ENCODE data around the gene STARD13. TPM values are rescaled to one million over a fixed set of nuclear protein-coding genes. Genes with fewer than 3 reads are reported as not detected.

The STARD13 gene
- total RNA-seq, 1 experiment from 2014 or later: 26.6 TPM

- Histone ChIP-seq H3K4me3 (ENCODE audit: low read length) (no peak overlapping the region), H3K4me2 (ENCODE audit: low read length) (no peak overlapping the region), H3K9me2 (replicated peaks; ENCODE audit: low read length) (no peaks in the 10 kb centered on the region), H3K36me3 (ENCODE audit: low read depth, low read length) (no peaks in the 10 kb centered on the region), H3K27me3 (ENCODE audit: low read length) (no peaks in the 10 kb centered on the region), H3K4me1 (ENCODE audit: insufficient read depth, low read length) (peaks cover 12% of the 10 kb centered on the region), H3K9me3 (ENCODE audit: low read length) (no peaks in the 10 kb centered on the region), H4K20me1 (ENCODE audit: low read length) (no peaks in the 10 kb centered on the region), H2AFZ (ENCODE audit: low read length) (no peak overlapping the region), H3K79me2 (ENCODE audit: low read length) (no peaks in the 10 kb centered on the region), H3K27ac (ENCODE audit: low read length) (no peak overlapping the region), H3K9ac (ENCODE audit: low read length) (no peak overlapping the region), H3F3A (ENCODE audit: low read length, unreplicated experiment) (no peaks in the 10 kb centered on the region)
- CTCF ChIA-PET: no interaction called here
- ATAC-seq (no peak), DNase-seq (peak; percentile 26)
- POLR2A ChIA-PET (ENCODE audit: unreplicated experiment): no interaction called here
- TF ChIP-seq CTCF (conservative IDR thresholded peaks at IDR 0.05; ENCODE audit: low read depth, low read length) (peak; percentile 50), EZH2 (IDR thresholded peaks at IDR 0.05; ENCODE audit: low read length, unreplicated experiment) (no peak)
- intact Hi-C loops (cut with micrococcal nuclease): no loop called here
- no TSS peak for BruUV-seq (replicated peaks)
Measured at GRCh38 chr13:33069365-33069764, 216.2 kb downstream of the STARD13 start.

- ATAC-seq (no peak), DNase-seq (no peak)
- no TSS peak for BruUV-seq (replicated peaks)
- no peaks in the 10 kb centered on the region for H3K27me3 ChIP-seq (ENCODE audit: low read length)
- no peak overlapping the region for H3K9ac ChIP-seq (ENCODE audit: low read length)
- no peaks in the 10 kb centered on the region for H3K36me3 ChIP-seq (ENCODE audit: low read depth, low read length)
- no peak overlapping the region for H3K4me2 ChIP-seq (ENCODE audit: low read length)
- no peak overlapping the region for H3K27ac ChIP-seq (ENCODE audit: low read length)
- H3K4me3 ChIP-seq (ENCODE audit: low read length): no peak overlapping the region
- POLR2A ChIA-PET (ENCODE audit: unreplicated experiment): no interaction called here
- H3K79me2 ChIP-seq (ENCODE audit: low read length): no peaks in the 10 kb centered on the region
- H3F3A ChIP-seq (ENCODE audit: low read length, unreplicated experiment): no peaks in the 10 kb centered on the region
- intact Hi-C loops (cut with micrococcal nuclease): no loop called here
- H3K9me3 ChIP-seq (ENCODE audit: low read length): no peaks in the 10 kb centered on the region
- CTCF ChIA-PET: no interaction called here
- H3K4me1 ChIP-seq (ENCODE audit: insufficient read depth, low read length): peaks cover 12% of the 10 kb centered on the region
- no peak for TF ChIP-seq EZH2phosphoT487 (IDR thresholded peaks at IDR 0.05; ENCODE audit: borderline replicate concordance, low read length)
- TF ChIP-seq EZH2 (IDR thresholded peaks at IDR 0.05; ENCODE audit: low read length, unreplicated experiment): no peak
- no peak for TF ChIP-seq CTCF (conservative IDR thresholded peaks at IDR 0.05; ENCODE audit: low read depth, low read length)
- H4K20me1 ChIP-seq (ENCODE audit: low read length): no peaks in the 10 kb centered on the region
- H2AFZ ChIP-seq (ENCODE audit: low read length): no peak overlapping the region
- no peaks in the 10 kb centered on the region for H3K9me2 ChIP-seq (replicated peaks; ENCODE audit: low read length)
Measured at GRCh38 chr13:33066329-33066728, 219.2 kb downstream of the STARD13 start.

- DNase-seq: no peak
- no peak overlapping the region for H3K4me2 ChIP-seq (ENCODE audit: low read length)
- BruUV-seq (replicated peaks): no TSS peak
- ChIA-PET POLR2A (ENCODE audit: unreplicated experiment) (no interaction called here), CTCF (no interaction called here)
- H3K27me3 ChIP-seq (ENCODE audit: low read length): no peaks in the 10 kb centered on the region
- ATAC-seq: no peak
- no peak overlapping the region for H3K9ac ChIP-seq (ENCODE audit: low read length)
- H2AFZ ChIP-seq (ENCODE audit: low read length): no peak overlapping the region
- H4K20me1 ChIP-seq (ENCODE audit: low read length): no peaks in the 10 kb centered on the region
- intact Hi-C loops (cut with micrococcal nuclease): no loop called here
- H3K9me2 ChIP-seq (replicated peaks; ENCODE audit: low read length): no peaks in the 10 kb centered on the region
- H3F3A ChIP-seq (ENCODE audit: low read length, unreplicated experiment): no peaks in the 10 kb centered on the region
- H3K4me1 ChIP-seq (ENCODE audit: insufficient read depth, low read length): no peaks in the 10 kb centered on the region
- no peaks in the 10 kb centered on the region for H3K36me3 ChIP-seq (ENCODE audit: low read depth, low read length)
- H3K4me3 ChIP-seq (ENCODE audit: low read length): no peak overlapping the region
- TF ChIP-seq EZH2 (IDR thresholded peaks at IDR 0.05; ENCODE audit: low read length, unreplicated experiment) (no peak), CTCF (conservative IDR thresholded peaks at IDR 0.05; ENCODE audit: low read depth, low read length) (no peak), EZH2phosphoT487 (IDR thresholded peaks at IDR 0.05; ENCODE audit: borderline replicate concordance, low read length) (no peak)
- no peaks in the 10 kb centered on the region for H3K79me2 ChIP-seq (ENCODE audit: low read length)
- H3K9me3 ChIP-seq (ENCODE audit: low read length): no peaks in the 10 kb centered on the region
- H3K27ac ChIP-seq (ENCODE audit: low read length): no peak overlapping the region
Measured at GRCh38 chr13:33060815-33061214, 224.7 kb downstream of the STARD13 start.
